Measurements from ENCODE around the gene UFC1. TPM values are rescaled to one million over a fixed set of nuclear protein-coding genes. Genes with fewer than 3 reads are reported as not detected.

Gene UFC1
- total and polyA plus RNA-seq, 2 experiments from 2014 or later, result 86.2 to 89.6 TPM

GRCh38 chr1:161131523-161132409, 22.0 kb upstream of the UFC1 start:
- peak overlapping the region; percentile 88 for H3K27ac ChIP-seq
- peak overlapping the region; percentile 93 for H2AFZ ChIP-seq
- peak overlapping the region; percentile 86 for H3K4me2 ChIP-seq (ENCODE audit: unreplicated experiment)
- no peaks in the 10 kb centered on the region for H3K27me3 ChIP-seq (replicated peaks; ENCODE audit: insufficient read depth)
- H3K9ac ChIP-seq, result peak overlapping the region; percentile 91
- no peaks in the 10 kb centered on the region for H3K9me2 ChIP-seq (ENCODE audit: insufficient read depth)
- H4K20me1 ChIP-seq (ENCODE audit: insufficient read depth), result no peaks in the 10 kb centered on the region
- peaks cover 92% of the 10 kb centered on the region for H3K79me2 ChIP-seq (ENCODE audit: insufficient read depth)
- H3K4me3 ChIP-seq, result peak overlapping the region; percentile 98
- peak; percentile 59 for DNase-seq
- peaks cover 21% of the 10 kb centered on the region for H3K4me1 ChIP-seq (ENCODE audit: insufficient read depth)
- H3K9me3 ChIP-seq (ENCODE audit: low read depth), result no peaks in the 10 kb centered on the region
- H3K36me3 ChIP-seq (ENCODE audit: low read depth), result peaks cover 26% of the 10 kb centered on the region
- no peak for TF ChIP-seq EZH2 (IDR thresholded peaks at IDR 0.05; ENCODE audit: insufficient read depth, poor library complexity, severe bottlenecking)
- no peak for TF ChIP-seq EZH2phosphoT487 (IDR thresholded peaks at IDR 0.05; ENCODE audit: insufficient read depth, low read depth)
- peaks cover 11% of the 10 kb centered on the region for H3F3A ChIP-seq (ENCODE audit: insufficient read depth)
- in situ Hi-C loops (cut with MboI), result no loop called here
- WGBS, 2 experiments (ENCODE audit: low coverage in 1 of 2, low lambda C conversion rate in 2 of 2, missing lambda C conversion rate in 2 of 2), result 1% methylated on average over 7 to 22 of the region's 22 CpGs

GRCh38 chr1:161132410-161133219, 21.2 kb upstream of the UFC1 start, which contains the start of gene DEDD:
TSS of gene DEDD (minus strand) at chr1:161132667. CDS start at chr1:161124462, 8,205 bp downstream.
- WGBS, 2 experiments (ENCODE audit: low coverage in 1 of 2, low lambda C conversion rate in 2 of 2, missing lambda C conversion rate in 2 of 2), result 0 to 2% methylated on average over 30 to 68 of the region's 68 CpGs
- in situ Hi-C loops (cut with MboI), result no loop called here
- peak; percentile 97 for DNase-seq

GRCh38 chr1:161133220-161133740, 20.5 kb upstream of the UFC1 start:
- WGBS, 2 experiments (ENCODE audit: low coverage in 1 of 2, low lambda C conversion rate in 2 of 2, missing lambda C conversion rate in 2 of 2), result 5 to 7% methylated on average over 11 of the region's 11 CpGs
- peak overlapping the region; percentile 91 for H3K9ac ChIP-seq
- DNase-seq, result peak; percentile 37
- H3K36me3 ChIP-seq (ENCODE audit: low read depth), result peaks cover 13% of the 10 kb centered on the region
- H3K79me2 ChIP-seq (ENCODE audit: insufficient read depth), result peaks cover 86% of the 10 kb centered on the region
- H3K27ac ChIP-seq, result peak overlapping the region; percentile 88
- in situ Hi-C loops (cut with MboI), result no loop called here
- TF ChIP-seq EZH2phosphoT487 (IDR thresholded peaks at IDR 0.05; ENCODE audit: insufficient read depth, low read depth), result no peak
- peaks cover 21% of the 10 kb centered on the region for H3F3A ChIP-seq (ENCODE audit: insufficient read depth)
- no peaks in the 10 kb centered on the region for H3K27me3 ChIP-seq (replicated peaks; ENCODE audit: insufficient read depth)
- peak overlapping the region; percentile 86 for H3K4me2 ChIP-seq (ENCODE audit: unreplicated experiment)
- peaks cover 21% of the 10 kb centered on the region for H3K4me1 ChIP-seq (ENCODE audit: insufficient read depth)
- H4K20me1 ChIP-seq (ENCODE audit: insufficient read depth), result no peaks in the 10 kb centered on the region
- no peaks in the 10 kb centered on the region for H3K9me2 ChIP-seq (ENCODE audit: insufficient read depth)
- peak overlapping the region; percentile 98 for H3K4me3 ChIP-seq
- no peaks in the 10 kb centered on the region for H3K9me3 ChIP-seq (ENCODE audit: low read depth)
- H2AFZ ChIP-seq, result peak overlapping the region; percentile 93

More at GRCh38 chr1:161132410-161133219, 21.2 kb upstream of the UFC1 start, which contains the start of gene DEDD:
- peak within 1 kb of the TSS; percentile 98 for H3K4me3 ChIP-seq
- peak within 1 kb of the TSS; percentile 91 for H3K9ac ChIP-seq
- TF ChIP-seq EZH2 (IDR thresholded peaks at IDR 0.05; ENCODE audit: insufficient read depth, poor library complexity, severe bottlenecking) (no peak), EZH2phosphoT487 (IDR thresholded peaks at IDR 0.05; ENCODE audit: insufficient read depth, low read depth) (no peak)
- H3K9me3 ChIP-seq (ENCODE audit: low read depth), result no peaks in the 10 kb centered on the region
- H3K79me2 ChIP-seq (ENCODE audit: insufficient read depth), result peaks cover 92% of the 10 kb centered on the region
- H4K20me1 ChIP-seq (ENCODE audit: insufficient read depth), result no peaks in the 10 kb centered on the region
- peak within 1 kb of the TSS; percentile 86 for H3K4me2 ChIP-seq (ENCODE audit: unreplicated experiment)
- H2AFZ ChIP-seq, result peak within 1 kb of the TSS; percentile 93
- H3K9me2 ChIP-seq (ENCODE audit: insufficient read depth), result no peaks in the 10 kb centered on the region
- peaks cover 21% of the 10 kb centered on the region for H3K4me1 ChIP-seq (ENCODE audit: insufficient read depth)
- no peaks in the 10 kb centered on the region for H3K27me3 ChIP-seq (replicated peaks; ENCODE audit: insufficient read depth)
- peaks cover 18% of the 10 kb centered on the region for H3K36me3 ChIP-seq (ENCODE audit: low read depth)
- peaks cover 15% of the 10 kb centered on the region for H3F3A ChIP-seq (ENCODE audit: insufficient read depth)
- peak within 1 kb of the TSS; percentile 88 for H3K27ac ChIP-seq

- WGBS, 2 experiments (ENCODE audit: low coverage in 1 of 2, low lambda C conversion rate in 2 of 2, missing lambda C conversion rate in 2 of 2), result 92 to 95% methylated on average over 3 of the region's 3 CpGs
- peaks cover 25% of the 10 kb centered on the region for H3F3A ChIP-seq (ENCODE audit: insufficient read depth)
- H3K4me2 ChIP-seq (ENCODE audit: unreplicated experiment), result no peak overlapping the region
- TF ChIP-seq EZH2 (IDR thresholded peaks at IDR 0.05; ENCODE audit: insufficient read depth, poor library complexity, severe bottlenecking), result no peak
- peaks cover 45% of the 10 kb centered on the region for H3K79me2 ChIP-seq (ENCODE audit: insufficient read depth)
- H3K36me3 ChIP-seq (ENCODE audit: low read depth), result no peaks in the 10 kb centered on the region
- H3K9me2 ChIP-seq (ENCODE audit: insufficient read depth), result no peaks in the 10 kb centered on the region
- H3K4me1 ChIP-seq (ENCODE audit: insufficient read depth), result peaks cover 11% of the 10 kb centered on the region; the same call in 1 of the 2 replicates
- no peak for DNase-seq
- no peaks in the 10 kb centered on the region for H3K27me3 ChIP-seq (replicated peaks; ENCODE audit: insufficient read depth)
- H3K4me3 ChIP-seq, result no peak overlapping the region
- no peak overlapping the region for H3K27ac ChIP-seq
- H3K9me3 ChIP-seq (ENCODE audit: low read depth), result no peaks in the 10 kb centered on the region
- in situ Hi-C loops (cut with MboI), result no loop called here
- H4K20me1 ChIP-seq (ENCODE audit: insufficient read depth), result no peaks in the 10 kb centered on the region
- no peak overlapping the region for H3K9ac ChIP-seq
- no peak overlapping the region for H2AFZ ChIP-seq
Observed at GRCh38 chr1:161137881-161138280, 15.9 kb upstream of the UFC1 start.
